HepG2 (cell line): ENCODE data around the gene NBEAL2. TPM values are rescaled to one million over a fixed set of nuclear protein-coding genes. Genes with fewer than 3 reads are reported as not detected.

Source experiments
- ATAC-seq: fragments of 200-7000 bp; cut with Tn5 transposase; 3 replicates; pipeline ENCODE4 v1.9.1; 2020; ENCODE audit warnings: mild to moderate bottlenecking, moderate library complexity
- BruUV-seq: library from RNA; stranded (reverse); fragments of 400-500 nt; replicated peaks from 2 replicates; lab custom pipeline; 2021; lab: Mats Ljungman, UMichigan
- CTCF ChIA-PET: fragments of 300-600 bp; formaldehyde crosslinking; extraction: SDS; loops from one replicate; lab custom pipeline; 2021; ENCODE audit warnings: low total read pairs, inconsistent platforms, low intra/inter-chr PET ratio; lab: Yijun Ruan, JAX
- POLR2A ChIA-PET: fragments of 350-600 bp; sonication (Branson Sonifier 250); formaldehyde crosslinking; loops from one replicate; lab custom pipeline; 2020; ENCODE audit warnings: antibody characterized with exemption, inconsistent platforms; lab: Yijun Ruan, JAX
- DNase-seq: peaks from one replicate; pipeline ENCODE4 v3.0.0-alpha.2; 2015; ENCODE audit warnings: low spot score
- FAIRE-seq: peaks from 3 replicates; lab custom pipeline; 2011; peaks lifted over from hg19 to GRCh38; lab: Jason Lieb, UNC
- H2AFZ ChIP-seq: one replicate; pipeline ENCODE4 v1.6.1; 2011; ENCODE audit warnings: low read length, inconsistent platforms
- H3K27ac ChIP-seq: fragments of 300-600 bp; 3 replicates; pipeline ENCODE4 v1.8.0; 2011; ENCODE audit warnings: mixed run types, mild to moderate bottlenecking, mixed read lengths, low read length, inconsistent platforms; ENCODE audit not compliant: insufficient read depth; ENCODE audit errors: extremely low read length
- H3K27me3 ChIP-seq, 2 experiments: fragments of 200-600 bp in 1 of 2; 2 replicates in 1 of 2; 3 replicates in 1 of 2; pipeline versions ENCODE4 v1.6.0 to v1.8.0; 2011; ENCODE audit warnings: low read length in 2 of 2, mild to moderate bottlenecking in 2 of 2, moderate library complexity in 2 of 2, inconsistent platforms in 1 of 2; ENCODE audit not compliant: insufficient read depth in 2 of 2, control insufficient read depth in 1 of 2
- H3K36me3 ChIP-seq, 2 experiments: fragments of 200-600 bp in 1 of 2; replicated peaks in 1 of 2; 2 replicates in 1 of 2; 3 replicates in 1 of 2; pipeline versions ENCODE4 v1.5.1 to v1.8.0; 2011; ENCODE audit warnings: low read length in 2 of 2, inconsistent platforms in 1 of 2; ENCODE audit not compliant: insufficient read depth in 2 of 2, control insufficient read depth in 1 of 2
- H3K4me1 ChIP-seq: 2 replicates; pipeline ENCODE4 v1.5.1; 2012; ENCODE audit warnings: low read length, inconsistent platforms; ENCODE audit not compliant: insufficient read depth
- H3K4me2 ChIP-seq: 2 replicates; pipeline ENCODE4 v1.6.0; 2011; ENCODE audit warnings: low read depth, low read length, inconsistent platforms
- H3K4me3 ChIP-seq, 3 experiments: fragments of 200-600 bp in 1 of 3; sonication (generic), shearing (Covaris generic) in 1 of 3; replicated peaks in 1 of 3; 2 replicates each; pipeline ENCODE4 v1.5.1; 2011 to 2016; ENCODE audit warnings: low read length in 3 of 3, inconsistent platforms in 2 of 3, low read depth in 2 of 3, mild to moderate bottlenecking in 2 of 3, control low read depth in 1 of 3, mixed read lengths in 1 of 3; ENCODE audit not compliant: insufficient read depth in 1 of 3
- H3K79me2 ChIP-seq: one replicate; pipeline ENCODE4 v1.6.1; 2011; ENCODE audit warnings: low read length, inconsistent platforms; ENCODE audit not compliant: insufficient read depth
- H3K9ac ChIP-seq: 2 replicates; pipeline ENCODE4 v1.6.0; 2011; ENCODE audit warnings: mild to moderate bottlenecking, low read depth, low read length, inconsistent platforms; ENCODE audit not compliant: insufficient read depth
- H3K9me3 ChIP-seq: 2 replicates; pipeline ENCODE4 v1.5.1; 2012; ENCODE audit warnings: mild to moderate bottlenecking, low read length
- H4K20me1 ChIP-seq: 2 replicates; pipeline ENCODE4 v1.6.0; 2011; ENCODE audit warnings: inconsistent platforms, mild to moderate bottlenecking, low read length, moderate library complexity; ENCODE audit not compliant: insufficient read depth
- CTCF ChIP-seq: sonication (generic); formaldehyde crosslinking; IDR thresholded peaks from 2 replicates; pipeline ENCODE4 v1.5.0; 2020; ENCODE audit warnings: mild to moderate bottlenecking, missing genetic modification reagents, moderate library complexity
- MAFF ChIP-seq: IDR thresholded peaks from 2 replicates; pipeline ENCODE4 v1.6.1; 2011; ENCODE audit warnings: low read depth, low read length, improper control_type of control experiment
- SMC3 ChIP-seq: IDR thresholded peaks from 2 replicates; pipeline ENCODE4 v1.6.1; 2011; ENCODE audit warnings: low read length, improper control_type of control experiment
- XRCC5 ChIP-seq: fragments of 200-400 bp; formaldehyde crosslinking; optimal IDR thresholded peaks from 2 replicates; pipeline ENCODE3; 2017; ENCODE audit warnings: mild to moderate bottlenecking, low read length
- ZNF772 ChIP-seq: sonication (generic); formaldehyde crosslinking; IDR thresholded peaks from 2 replicates; pipeline ENCODE4 v1.5.0; 2020; ENCODE audit warnings: mild to moderate bottlenecking, missing genetic modification reagents
- WGBS: methylation state at CpG from one replicate; pipeline ENCODE4 v1.1.6; 2017; ENCODE audit warnings: low lambda C conversion rate; 5-methylcytosine and 5-hydroxymethylcytosine counted together
- in situ Hi-C: cut with HindIII; loops from 2 replicates; pipeline ENCODE4 v1.10.0; 2017; ENCODE audit warnings: low pct_unique_long_range_greater_than_20kb; ENCODE audit not compliant: extremely low pct_ligation_motif_present
- intact Hi-C: fragments of 100-400 bp; cut with micrococcal nuclease; formaldehyde crosslinking; loops from one replicate; pipeline ENCODE4 v1.10.0; 2022; ENCODE audit not compliant: unreplicated experiment
- polyA plus RNA-seq, 8 experiments: library from polyadenylated mRNA; depleted of rRNA in 3 of 8; stranded (reverse) in 7 of 8; unstranded in 1 of 8; fragments of >200 nt; fragmentation: Illumina TruSeq in 4 of 8; extraction: Trizol in 4 of 8; gene quantifications; 2 replicates each; pipeline versions ENCODE4 v1.2.1 to v1.2.3, GENCODE V29; 2011 to 2016; ENCODE audit warnings: low read depth in 4 of 8, missing spikeins in 1 of 8, mixed read lengths in 1 of 8; ENCODE audit not compliant: insufficient read depth in 1 of 8
- total RNA-seq, 5 experiments: library from RNA; depleted of rRNA; stranded (reverse); fragments of >200 nt; fragmentation: Illumina TruSeq; extraction: Trizol; gene quantifications; 2 replicates each; pipeline ENCODE4 v1.2.3, GENCODE V29; 2016; ENCODE audit warnings: low read depth in 1 of 5
- TF ChIP-seq, protein P1 (sequence below): sonication (generic); formaldehyde crosslinking; IDR thresholded peaks from 2 replicates; pipeline ENCODE4 v1.8.1; 2023; ENCODE audit warnings: missing genetic modification reagents, inconsistent platforms, borderline replicate concordance

Gene NBEAL2
- total and polyA plus RNA-seq, 2 of the 13 experiments (the other 11 are each of a cell fraction or from before 2014, with no cell fraction given) = 9.7 to 12.4 TPM

- DNase-seq = no peak
- no peak overlapping the region for H3K4me2 ChIP-seq
- no peak overlapping the region for H3K9ac ChIP-seq
- 96% methylated on average over 5 of the region's 5 CpGs for WGBS
- intact Hi-C loops (no loop called here), in situ Hi-C loops (no loop called here)
- peak; percentile 43 for TF ChIP-seq CTCF (CRISPR knock-in tag)
- no peak for TF ChIP-seq MAFF
- TF ChIP-seq SMC3 = peak; percentile 21; the same call in 1 of the 2 replicates
- TF ChIP-seq XRCC5 = peak; percentile 25
- TF ChIP-seq, protein P1, sequence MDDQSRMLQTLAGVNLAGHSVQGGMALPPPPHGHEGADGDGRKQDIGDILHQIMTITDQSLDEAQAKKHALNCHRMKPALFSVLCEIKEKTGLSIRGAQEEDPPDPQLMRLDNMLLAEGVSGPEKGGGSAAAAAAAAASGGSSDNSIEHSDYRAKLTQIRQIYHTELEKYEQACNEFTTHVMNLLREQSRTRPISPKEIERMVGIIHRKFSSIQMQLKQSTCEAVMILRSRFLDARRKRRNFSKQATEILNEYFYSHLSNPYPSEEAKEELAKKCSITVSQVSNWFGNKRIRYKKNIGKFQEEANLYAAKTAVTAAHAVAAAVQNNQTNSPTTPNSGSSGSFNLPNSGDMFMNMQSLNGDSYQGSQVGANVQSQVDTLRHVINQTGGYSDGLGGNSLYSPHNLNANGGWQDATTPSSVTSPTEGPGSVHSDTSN (CRISPR knock-in tag) = no peak
- TF ChIP-seq ZNF772 (CRISPR knock-in tag) = 0 out of 2 replicates have a peak, but pooled peaks have one; percentile 25
- H4K20me1 ChIP-seq = peaks cover 71% of the 10 kb centered on the region
- H3K4me1 ChIP-seq = peaks cover 83% of the 10 kb centered on the region
- no peak overlapping the region for H3K4me3 ChIP-seq
- H2AFZ ChIP-seq = no peak overlapping the region
- CTCF ChIA-PET = interaction anchor here (1.4 kb wide), 1 partner anchor 31 kb away, joined by 5 read pairs; no protein-coding TSS in a partner anchor
- peak; percentile 14; the same call in 2 of the 3 replicates for ATAC-seq
- FAIRE-seq = peak; percentile 36
- POLR2A ChIA-PET = interaction anchor here (1.2 to 1.3 kb wide), 2 partner anchors 13 to 19 kb away, joined by 3 to 4 read pairs; partner anchors contain the start of gene NBEAL2
- peaks cover 81% of the 10 kb centered on the region for H3K79me2 ChIP-seq
- BruUV-seq = no TSS peak
- no peak overlapping the region for H3K27ac ChIP-seq
- H3K27me3 ChIP-seq = no peaks in the 10 kb centered on the region
- H3K9me3 ChIP-seq = no peaks in the 10 kb centered on the region
- peaks cover 2 to 27% of the 10 kb centered on the region in 2 experiments; a peak in 4 of 5 replicates for H3K36me3 ChIP-seq
Observed at GRCh38 chr3:46966811-46967210, 12.7 kb upstream of the NBEAL2 start.
